HL-60 (cell line): Measurements from ENCODE around the gene SLC41A3.

Experiments
- DNase-seq, 2 experiments: peaks; one replicate each; pipeline ENCODE4 v3.0.0-alpha.2; 2010 to 2020; ENCODE audit warnings: low read depth in 1 of 2, low spot score in 1 of 2
- H3K27ac ChIP-seq: fragments of 250-450 bp; sonication (Bioruptor Pico); replicated peaks from 2 replicates; pipeline ENCODE4 v1.5.1; 2020; ENCODE audit warnings: mild to moderate bottlenecking, moderate library complexity
- H3K27me3 ChIP-seq: fragments of 250-450 bp; sonication (Bioruptor Pico); 2 replicates; pipeline ENCODE4 v1.5.1; 2021; ENCODE audit warnings: mild to moderate bottlenecking, moderate library complexity; ENCODE audit not compliant: insufficient read depth, poor library complexity, severe bottlenecking
- H3K4me3 ChIP-seq: replicated peaks from 2 replicates; pipeline ENCODE4 v1.5.1; 2011; ENCODE audit warnings: mild to moderate bottlenecking, control low read depth, low read length; ENCODE audit not compliant: insufficient read depth
- CTCF ChIP-seq: IDR thresholded peaks from one replicate; pipeline ENCODE4 v1.5.1; 2011; ENCODE audit warnings: low read length, control low read depth, inconsistent platforms; ENCODE audit not compliant: insufficient read depth
- GABPA ChIP-seq: IDR thresholded peaks from 2 replicates; pipeline ENCODE4 v1.6.1; 2012; ENCODE audit warnings: low read depth
- POLR2AphosphoS5 ChIP-seq: IDR thresholded peaks from 2 replicates; pipeline ENCODE4 v1.6.1; 2012; ENCODE audit warnings: low read depth
- REST ChIP-seq: IDR thresholded peaks from 2 replicates; pipeline ENCODE4 v1.6.1; 2012; ENCODE audit warnings: low read depth; ENCODE audit not compliant: insufficient replicate concordance
- SPI1 ChIP-seq: IDR thresholded peaks from 2 replicates; pipeline ENCODE4 v1.6.1; 2012; ENCODE audit warnings: low read depth, mild to moderate bottlenecking, borderline replicate concordance

The SLC41A3 gene

DNA sequence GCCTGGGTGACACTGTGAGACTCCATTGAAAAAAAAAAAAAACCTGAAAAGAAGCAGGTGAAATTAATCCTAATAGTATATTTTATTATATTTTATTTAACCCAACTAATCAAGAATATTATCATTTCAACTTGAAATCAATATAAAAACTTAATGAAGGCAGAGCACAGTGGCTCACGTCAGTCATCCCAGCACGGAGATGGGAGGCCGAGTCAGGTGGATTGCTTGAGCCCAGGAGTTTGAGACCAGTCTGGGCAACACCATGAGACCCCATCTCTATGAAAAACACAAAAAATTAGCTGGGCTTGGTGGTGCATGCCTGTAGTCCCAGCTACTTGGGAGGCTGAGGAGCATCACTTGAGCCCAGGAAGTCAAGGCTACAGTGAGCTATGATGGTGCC, 33.3 kb upstream of the SLC41A3 start:
- H3K27me3 ChIP-seq: no peaks in the 10 kb centered on the region

GRCh38 chr3:126116526-126116925, 32.6 kb upstream of the SLC41A3 start:
- Histone ChIP-seq H3K27me3 (no peaks in the 10 kb centered on the region), H3K27ac (no peak overlapping the region), H3K4me3 (no peak overlapping the region)
- no peak for DNase-seq
- no peak for TF ChIP-seq CTCF
- no peak for TF ChIP-seq REST
- no peak for TF ChIP-seq GABPA
- no peak for TF ChIP-seq POLR2AphosphoS5
- TF ChIP-seq SPI1: no peak

More for the DNA sequence above, 33.3 kb upstream of the SLC41A3 start:
- Histone ChIP-seq H3K27ac (no peak overlapping the region), H3K4me3 (no peak overlapping the region)
- TF ChIP-seq GABPA (no peak), SPI1 (no peak), REST (no peak), POLR2AphosphoS5 (no peak), CTCF (no peak)
- DNase-seq: no peak

DNA sequence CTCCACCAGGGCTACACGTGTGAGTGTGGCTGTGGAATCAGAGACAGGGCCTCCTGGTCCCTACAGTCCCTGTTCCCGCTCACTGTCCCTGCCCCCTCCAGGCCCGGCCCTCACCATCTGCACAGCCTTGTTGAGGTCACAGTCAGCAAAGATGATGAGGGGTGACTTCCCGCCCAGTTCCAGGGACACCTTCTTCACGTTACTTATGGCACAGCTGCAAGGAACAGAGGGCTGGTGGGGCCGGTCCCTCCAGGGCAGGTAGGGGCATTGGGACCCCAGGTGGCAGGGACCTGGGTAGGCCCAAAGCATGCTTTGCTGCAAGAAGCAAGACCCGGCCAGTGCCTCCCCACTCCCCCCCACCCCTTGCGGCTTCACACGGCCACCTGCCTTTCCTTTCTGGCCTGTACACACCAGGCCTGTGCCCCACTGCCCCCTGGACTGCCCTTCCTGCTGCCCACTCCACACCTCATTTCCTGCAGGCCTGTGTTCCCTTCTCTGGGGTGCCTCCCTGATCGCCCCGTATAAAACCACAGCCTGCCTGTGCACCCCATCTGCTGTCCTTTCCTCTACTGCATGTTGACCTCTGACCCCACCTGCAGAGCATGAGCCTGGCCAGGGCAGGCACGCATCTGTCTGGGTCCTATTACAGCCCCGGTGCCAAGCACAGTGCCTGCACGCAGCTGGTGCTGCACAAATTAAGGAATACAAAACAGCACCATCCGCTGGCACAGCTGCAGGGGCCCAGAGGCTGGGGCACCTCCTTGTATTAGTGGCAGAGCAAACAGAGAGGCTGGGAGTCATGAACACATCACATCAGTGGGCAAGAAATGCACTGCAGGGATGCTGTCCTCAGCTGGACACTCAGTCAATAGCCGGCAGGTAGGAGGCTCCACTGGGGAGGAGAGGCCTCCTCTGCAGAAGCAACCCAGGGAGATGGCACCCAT, 30.8 kb upstream of the SLC41A3 start:
- no peak for TF ChIP-seq SPI1
- TF ChIP-seq GABPA: no peak
- no peak for TF ChIP-seq REST
- no peak for TF ChIP-seq CTCF
- TF ChIP-seq POLR2AphosphoS5: no peak
- Histone ChIP-seq H3K27me3 (no peaks in the 10 kb centered on the region), H3K27ac (no peak overlapping the region), H3K4me3 (no peak overlapping the region)
- no peak for DNase-seq
